CD4-positive, alpha-beta T cell treated with Interleukin-17A for 1 hour (primary cell): Measurements from ENCODE around the gene METTL9.
A peak's percentile ranks its signal among the peaks of the same experiment; 100 is the strongest.
"Not testable (repeated sequence)": the region's sequence is repeated elsewhere in the genome, so short reads cannot be mapped to it uniquely, and the experiment has no call there.

Experiments
- DNase-seq: peaks from one replicate; pipeline ENCODE4 v3.0.0-alpha.2; 2020

Gene METTL9

DNA sequence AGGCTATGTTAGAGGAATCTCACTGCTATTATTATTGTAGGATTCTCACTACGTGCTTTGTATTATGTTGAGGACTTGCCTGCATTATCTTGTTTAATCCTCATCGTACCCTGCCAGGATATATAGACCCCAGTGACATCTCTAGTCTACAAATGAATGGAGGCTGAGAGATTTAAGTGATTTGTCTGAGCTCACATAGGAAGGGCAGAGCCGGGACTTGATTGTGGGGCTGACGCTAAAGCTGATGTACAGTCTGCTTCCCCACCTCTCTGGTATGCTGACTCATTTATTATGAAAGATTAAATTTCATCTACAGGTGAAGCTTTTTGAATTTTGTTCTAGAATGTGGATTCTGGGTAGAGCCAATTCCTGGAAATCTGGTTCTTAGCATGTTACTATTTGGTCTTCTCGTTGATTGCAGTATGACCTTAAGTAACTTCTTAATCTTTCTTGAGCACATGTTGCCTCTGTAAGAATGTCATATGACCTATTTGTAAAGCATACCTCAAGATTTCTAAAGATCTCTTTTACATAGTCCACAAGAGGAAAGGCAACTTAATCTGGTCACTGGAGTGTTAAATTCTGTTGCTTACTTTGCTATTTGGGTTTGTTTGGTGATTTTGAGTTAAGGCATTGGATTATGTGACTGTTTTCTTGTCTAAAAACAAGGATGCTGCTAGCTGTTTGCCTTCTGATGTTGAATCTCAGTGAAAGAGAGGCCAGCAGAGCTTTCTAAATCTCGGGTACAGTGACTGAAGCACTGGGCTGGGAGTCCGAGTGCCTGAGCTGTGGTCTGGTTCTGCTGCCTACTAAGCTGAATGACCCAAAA, 12.4 kb downstream of the METTL9 start:
- DNase-seq: no peak

DNA sequence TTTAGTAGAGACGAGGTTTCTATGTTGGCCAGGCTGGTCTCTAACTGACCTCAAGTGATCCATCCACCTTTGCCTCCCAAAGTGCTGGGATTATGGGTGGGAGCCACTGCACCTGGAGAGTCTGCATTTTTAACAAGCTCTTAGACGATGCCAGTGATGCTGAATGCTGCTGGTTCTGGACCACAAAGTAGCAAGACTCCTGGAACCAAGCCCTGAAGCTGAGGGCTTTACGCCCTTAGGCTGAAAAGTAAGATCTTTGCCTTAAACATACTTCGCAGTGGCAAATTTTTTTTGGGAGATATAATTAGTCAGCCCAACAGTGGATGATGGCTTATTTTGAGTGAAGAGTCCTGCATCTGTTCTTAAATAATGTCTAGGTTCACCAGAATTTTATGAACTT, 14.0 kb downstream of the METTL9 start:
- no peak for DNase-seq

DNA sequence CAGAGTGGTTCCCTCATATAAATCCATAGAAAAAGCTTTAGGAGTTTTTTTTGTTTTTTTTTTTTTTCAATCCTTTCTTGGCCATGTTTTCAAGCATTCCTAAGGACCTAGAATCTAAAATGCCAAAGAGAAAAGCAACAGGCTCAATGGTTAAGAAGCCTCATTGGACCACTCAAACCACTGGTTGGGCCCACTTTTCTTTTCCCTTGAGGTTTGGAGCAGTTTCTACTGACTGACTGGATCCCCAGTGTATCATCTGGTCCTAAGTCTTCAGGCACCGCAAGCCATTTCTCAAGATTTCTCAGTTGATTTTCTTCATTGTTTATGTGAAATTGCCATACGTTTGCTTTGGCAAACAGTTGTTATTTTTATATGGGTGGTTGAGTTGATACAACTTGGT, 14.4 kb downstream of the METTL9 start:
- DNase-seq: no peak

DNA sequence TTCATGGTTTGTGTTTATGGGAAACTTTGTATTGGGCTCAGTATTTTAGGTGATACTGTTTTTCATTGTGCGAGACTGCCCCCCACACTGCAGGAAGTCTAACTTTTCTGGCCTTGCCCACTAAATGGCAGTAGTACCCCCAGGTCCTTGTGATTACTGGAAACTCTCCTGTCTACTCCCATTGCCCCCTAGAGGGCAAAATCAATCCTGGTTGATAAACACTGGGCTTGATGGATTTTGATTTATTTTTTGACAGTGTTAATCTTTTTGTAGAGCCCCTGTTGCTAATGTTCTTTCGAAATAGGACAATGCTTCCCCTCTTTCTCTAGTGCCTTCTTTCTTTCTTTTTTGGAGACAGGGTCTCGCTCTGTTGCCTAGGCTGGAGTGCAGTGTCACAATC, 15.5 kb downstream of the METTL9 start:
- DNase-seq: no peak

DNA sequence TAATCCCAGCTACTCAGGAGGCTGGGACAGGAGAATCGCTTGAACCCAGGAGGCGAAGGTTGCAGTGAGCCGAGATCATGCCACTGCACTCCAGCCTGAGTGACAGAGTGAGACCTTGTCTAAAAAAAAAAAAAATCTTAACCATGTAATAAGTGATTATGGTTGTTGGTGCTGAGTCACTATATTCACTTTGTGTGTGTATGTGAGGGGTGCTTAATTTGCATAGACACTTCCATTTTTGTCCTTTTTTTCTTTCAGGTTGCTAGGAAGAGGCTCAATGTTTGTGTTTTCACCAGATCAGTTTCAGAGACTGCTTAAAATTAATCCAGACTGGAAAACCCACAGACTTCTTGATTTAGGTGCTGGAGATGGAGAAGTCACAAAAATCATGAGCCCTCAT, 18.2 kb downstream of the METTL9 start:
- no peak for DNase-seq

DNA sequence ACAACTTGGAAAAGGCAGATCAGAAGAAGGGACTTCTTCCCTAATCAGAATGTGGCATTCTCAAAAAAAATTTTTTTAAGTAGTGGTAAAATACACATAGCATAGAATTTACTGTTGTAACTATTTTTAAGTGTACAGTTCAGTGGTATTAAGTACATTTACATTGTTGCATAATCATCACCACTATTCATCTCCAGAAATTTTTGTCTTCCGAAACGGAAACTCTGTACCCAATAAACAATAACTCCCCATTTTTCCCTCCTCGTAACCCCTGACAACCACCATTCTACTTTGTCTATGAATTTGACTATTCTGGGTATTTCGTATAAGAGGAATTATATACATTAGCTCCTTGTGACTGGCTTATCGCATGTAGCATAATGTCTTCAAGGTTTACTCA, 18.9 kb downstream of the METTL9 start:
- DNase-seq: no peak

DNA sequence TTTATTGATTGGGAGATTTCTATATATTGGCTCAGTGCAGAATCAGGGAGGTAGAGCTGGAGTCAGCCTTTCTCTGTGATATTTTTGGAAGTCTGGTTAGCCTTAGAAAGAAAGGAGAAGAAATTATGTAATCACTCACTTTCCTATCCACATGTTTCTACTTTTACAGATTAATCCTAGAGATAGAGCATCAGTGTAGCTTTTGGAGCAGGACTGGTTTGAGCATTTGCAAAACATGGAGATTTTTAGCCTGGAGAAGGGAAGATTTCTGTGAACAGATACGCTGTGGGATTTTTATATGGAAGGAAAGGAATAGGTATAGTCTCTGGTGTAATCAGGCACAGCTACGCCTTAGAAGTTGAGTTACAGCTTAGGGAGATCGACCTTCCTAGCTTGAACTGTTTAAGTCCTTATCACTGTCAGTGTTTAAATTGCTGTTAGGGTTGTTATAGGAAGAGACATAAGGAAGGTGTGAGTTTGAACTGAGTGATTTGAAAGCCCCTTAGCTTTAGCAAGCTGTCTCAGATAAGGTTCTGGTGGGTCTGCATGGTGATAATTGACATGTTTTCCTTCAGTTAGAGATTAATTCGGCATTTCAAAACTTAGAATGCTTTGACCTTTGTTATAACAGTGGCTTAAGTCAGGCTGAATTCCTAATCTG, 20.5 kb downstream of the METTL9 start:
- no peak for DNase-seq

DNA sequence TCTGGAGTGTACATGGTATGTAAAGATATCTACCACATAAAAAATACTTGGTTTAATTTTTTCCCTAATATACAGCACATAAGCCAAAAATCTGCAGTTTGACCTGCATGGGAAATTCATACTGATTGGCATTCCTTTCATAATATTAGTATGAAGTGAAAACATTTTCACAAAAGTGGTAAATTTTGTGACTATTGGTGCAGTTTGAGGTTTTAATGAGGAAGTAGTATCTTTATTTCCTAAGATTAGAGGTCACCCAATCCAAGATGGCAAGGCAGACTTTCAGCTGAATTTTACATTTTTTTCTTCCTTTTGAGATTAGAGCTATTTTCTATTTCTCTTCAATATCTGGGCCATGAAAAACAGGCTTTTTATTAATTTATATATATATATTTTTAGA, 21.2 kb downstream of the METTL9 start:
- DNase-seq: no peak

DNA sequence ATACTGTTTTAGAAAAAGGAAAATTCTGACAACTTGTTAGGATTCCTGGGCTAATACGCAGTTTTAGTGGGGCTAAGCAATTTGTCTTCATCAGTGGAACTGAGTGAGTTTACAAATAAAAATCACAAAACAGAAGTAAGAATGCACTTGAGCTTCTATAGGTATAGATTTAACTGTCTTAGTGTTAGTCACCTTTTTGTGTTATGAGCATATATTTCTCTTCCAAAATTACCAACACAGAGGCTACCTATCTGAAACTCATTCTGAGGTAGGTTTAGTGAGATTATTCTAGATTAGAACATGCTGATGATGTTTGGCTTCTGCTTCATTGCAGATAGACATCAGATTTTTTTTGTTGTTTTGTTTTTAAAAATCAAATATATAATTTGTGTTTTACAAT, 23.2 kb downstream of the METTL9 start:
- no peak for DNase-seq

DNA sequence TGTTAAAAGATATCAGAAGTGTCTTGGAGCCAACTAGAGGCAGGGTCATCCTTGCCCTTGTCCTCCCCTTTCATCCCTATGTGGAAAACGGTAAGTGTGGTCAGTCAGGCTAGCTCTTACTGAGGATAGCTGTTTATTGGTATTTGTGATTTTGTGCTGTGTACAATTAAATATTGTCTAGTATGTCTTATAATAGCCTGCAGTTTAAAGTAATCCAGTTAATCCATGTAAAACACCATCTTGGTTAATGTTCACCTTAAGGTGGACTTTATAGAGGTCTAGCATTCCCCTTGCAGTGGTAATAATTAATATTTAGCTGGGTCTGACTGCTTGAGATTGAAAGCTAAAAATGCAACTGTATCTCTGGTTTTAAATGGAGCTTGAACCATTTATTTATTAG, 25.6 kb downstream of the METTL9 start:
- no peak for DNase-seq

DNA sequence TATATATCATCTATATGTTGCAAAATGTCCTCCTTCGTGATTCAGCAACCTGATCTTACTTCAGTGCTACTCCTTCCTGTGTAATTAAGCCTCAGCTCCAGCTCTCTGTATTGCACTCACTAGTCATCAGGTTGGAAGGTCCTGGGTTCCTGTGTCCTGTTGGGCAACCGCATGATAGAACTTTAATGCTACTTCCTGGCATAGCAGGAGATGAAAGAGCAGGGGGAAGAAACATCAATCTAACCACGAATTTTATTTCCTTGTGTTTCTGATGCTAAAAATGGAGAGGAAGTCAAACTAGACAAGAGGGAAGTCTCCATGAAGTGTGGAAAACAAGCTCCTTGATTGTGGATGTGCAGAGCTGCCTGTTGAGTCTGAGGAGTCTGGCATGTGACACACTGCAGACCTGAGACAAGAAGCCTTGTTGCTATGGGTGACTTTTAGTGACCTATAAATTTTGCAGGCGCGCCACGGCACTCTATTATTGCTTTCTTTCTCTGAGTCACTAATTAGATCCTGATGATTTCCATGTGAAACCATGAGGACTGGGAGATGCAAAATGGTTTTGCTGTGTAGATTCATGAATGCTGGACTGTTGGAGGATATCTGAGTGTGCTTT, 27.4 kb downstream of the METTL9 start:
- DNase-seq: peak; percentile 52

DNA sequence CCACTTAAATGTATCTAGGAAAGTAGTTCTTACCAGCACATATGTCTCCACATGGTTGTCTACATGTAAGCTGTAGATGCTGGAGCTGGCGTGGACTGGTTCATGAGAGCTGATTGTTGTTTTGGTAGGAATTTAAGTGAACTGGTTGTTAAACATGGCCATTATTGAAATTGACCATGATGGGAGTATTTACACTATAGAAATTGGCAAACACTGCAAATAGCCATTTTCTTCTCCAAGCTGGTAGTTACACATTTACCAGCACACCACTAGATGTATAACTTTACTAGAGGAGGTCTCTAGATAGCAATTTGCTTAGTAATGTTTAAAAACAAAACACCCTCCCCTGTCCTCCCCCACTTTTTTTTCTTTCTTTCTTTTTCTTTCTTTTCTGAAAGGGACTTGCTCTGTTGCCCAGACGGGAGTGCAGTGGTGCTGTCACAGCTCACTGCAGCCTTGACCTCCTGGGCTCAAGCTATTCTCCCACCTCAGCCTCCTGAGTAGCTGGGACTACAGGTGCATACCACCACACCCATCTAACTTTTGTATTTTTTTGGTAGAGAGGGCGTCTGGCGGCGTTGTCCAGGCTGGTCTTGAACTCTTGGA, 28.8 kb downstream of the METTL9 start:
- DNase-seq: no peak

DNA sequence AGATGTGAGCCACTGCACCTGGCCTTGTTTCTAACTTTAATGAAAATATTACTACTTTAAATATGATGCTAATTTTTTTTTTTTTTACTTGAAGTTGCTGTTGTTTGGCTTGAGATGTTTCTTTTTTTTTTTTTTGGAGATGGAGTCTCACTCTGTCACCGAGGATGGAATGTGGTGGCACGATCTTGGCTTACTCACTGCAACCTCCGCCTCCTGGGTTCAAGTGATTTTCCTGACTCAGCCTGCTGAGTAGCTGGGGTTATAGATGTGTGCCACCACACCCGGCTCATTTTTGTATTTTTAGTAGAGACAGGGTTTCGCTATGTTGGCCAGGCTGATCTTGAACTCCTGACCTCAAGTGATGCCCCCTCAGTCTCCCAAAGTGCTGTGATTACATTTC, 29.4 kb downstream of the METTL9 start:
- no peak for DNase-seq

DNA sequence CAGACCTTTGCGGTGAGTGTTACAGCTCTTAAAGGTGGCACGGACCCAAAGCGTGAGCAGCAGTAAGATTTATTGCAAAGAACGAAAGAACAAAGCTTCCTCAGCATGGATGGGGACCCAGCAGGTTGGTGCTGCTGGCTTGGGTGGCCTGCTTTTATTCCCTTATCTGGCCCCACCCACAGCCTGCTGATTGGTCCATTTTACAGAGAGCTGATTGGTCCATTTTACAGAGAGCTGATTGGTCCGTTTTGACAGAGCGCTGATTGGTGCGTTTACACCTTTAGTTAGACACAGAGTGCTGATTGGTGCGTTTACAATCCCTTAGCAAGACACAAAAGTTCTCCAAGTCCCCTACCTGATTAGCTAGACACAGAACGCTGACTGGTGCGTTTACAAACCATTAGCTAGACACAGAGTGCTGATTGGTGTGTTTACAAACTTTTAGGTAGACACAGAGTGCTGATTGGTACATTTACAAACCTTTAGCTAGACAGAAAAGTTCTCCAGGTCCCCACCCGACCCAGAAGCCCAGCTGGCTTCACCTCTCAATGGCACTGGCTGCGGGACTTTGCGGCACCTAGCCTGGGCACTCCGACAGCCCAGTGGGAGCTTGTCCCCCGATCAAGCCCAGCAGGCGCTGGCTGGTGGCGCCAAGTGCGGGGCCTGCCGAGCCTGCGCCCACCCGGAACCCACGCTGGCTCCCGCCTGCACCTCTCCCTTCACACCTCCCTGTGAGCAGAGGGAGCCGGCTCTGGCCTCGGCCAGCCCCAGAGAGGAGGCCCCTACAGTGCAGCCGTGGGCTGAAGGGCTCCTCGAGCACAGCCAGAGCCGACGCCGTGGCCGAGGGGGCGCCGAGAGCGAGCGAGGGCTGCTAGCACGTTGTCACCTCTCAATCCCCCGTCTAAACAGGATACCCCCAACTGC, 30.5 kb downstream of the METTL9 start:
- DNase-seq: not testable (repeated sequence)

DNA sequence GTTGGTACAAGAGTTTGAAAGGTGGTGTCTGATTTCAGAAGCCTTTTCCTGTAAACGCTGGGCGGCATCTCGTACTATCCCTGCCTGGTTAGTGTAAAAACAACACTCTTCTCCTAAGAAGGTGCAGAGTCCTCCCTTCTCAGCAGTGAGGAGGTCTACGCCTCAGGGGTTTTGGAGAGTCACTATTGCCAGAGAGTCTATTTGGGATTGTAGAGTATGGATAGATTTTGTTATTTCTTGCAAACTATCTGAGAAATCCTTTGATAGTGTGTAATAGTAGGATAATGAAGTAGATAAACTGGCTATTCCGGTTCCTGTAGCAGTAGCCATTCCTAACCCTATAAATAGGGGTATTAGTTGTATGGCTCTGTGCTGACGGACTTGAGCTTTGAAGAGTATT, 31.5 kb downstream of the METTL9 start:
- DNase-seq: not testable (repeated sequence)

DNA sequence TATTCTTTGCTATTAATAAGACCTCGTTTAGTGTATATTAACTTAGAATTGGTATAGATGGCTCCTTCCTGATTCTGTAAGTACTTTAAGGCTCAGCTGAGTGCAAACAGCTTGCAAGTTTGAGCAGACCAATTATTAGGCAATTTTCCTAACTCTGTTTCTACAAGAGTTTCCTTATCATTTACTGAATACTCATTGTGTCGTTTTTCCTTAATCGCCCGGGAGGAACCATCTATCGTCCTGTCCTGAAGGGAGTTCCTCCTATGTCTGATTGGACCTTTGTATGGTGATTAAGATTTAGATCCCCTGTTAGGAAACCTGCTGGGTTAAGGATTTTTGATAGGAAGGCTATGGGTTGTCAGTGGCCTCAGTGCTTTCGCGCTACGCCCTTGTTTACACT, 32.0 kb downstream of the METTL9 start:
- DNase-seq: not testable (repeated sequence)

DNA sequence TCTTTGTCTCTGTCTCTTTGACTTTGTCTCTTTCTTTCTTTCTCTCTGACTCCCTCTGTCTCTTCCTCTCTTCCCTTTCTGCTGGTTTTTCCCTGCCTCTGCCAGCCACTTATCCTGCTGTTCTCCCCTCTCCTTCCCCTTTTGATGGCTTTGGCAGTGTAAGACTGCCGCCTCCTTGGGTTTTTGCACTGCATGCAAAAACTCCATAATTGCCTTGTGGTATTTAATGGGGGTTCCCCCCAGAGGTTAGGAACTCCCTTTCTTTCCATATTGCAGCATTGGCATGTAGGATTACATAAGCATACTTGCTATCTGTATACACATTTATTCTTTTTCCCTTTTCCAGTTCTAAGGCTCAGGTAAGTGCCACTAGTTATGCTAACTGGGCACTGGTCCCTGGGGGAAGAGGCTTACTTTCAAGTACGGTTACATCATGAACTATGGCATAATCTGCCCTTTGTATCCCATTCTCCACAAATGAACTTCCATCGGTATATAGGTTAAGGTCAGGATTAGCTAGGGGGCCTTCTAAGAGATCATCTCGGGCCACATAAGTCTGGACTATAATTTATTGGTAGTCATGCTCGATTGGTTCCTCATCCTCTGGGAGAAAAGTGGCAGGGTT, 32.7 kb downstream of the METTL9 start:
- DNase-seq: not testable (repeated sequence)

DNA sequence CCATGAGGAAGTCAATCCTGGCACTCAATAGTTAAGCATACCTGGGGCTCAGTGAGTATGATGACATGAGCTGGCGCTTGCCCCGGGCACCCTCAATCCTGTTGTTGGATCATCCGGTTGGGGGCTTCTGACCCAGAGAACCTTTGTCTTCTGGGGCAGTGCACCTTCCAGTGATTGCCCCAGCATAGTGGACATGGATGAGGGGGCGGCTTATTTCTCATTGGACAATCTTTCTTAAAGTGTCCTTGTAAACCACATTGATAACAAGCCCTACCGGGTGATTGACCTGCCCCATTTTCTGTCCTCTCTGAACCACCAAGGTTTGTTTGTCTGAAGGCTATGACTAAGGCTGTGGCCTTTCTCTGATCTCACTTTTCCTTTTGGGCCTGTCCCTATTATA, 34.8 kb downstream of the METTL9 start:
- DNase-seq: no peak

DNA sequence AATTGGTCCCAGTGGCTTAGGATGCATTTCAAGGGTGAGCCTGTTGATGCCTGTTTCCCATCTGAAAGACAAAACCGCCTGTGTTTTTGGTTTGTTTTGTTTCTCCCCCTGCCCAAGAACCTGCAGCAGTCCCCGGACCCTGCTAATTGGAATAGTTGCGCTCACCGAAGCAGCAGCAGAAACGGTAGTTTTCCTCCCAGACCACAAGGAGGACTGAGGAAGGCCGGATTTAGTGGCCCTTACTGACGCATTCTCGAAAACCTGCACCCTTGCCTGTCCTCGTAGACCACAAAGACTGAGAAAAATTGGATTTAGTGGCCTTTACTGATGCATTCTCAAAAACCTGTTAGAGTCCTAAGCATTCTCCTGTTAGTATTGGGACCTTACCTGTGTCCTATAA, 36.3 kb downstream of the METTL9 start:
- not testable (repeated sequence) for DNase-seq

DNA sequence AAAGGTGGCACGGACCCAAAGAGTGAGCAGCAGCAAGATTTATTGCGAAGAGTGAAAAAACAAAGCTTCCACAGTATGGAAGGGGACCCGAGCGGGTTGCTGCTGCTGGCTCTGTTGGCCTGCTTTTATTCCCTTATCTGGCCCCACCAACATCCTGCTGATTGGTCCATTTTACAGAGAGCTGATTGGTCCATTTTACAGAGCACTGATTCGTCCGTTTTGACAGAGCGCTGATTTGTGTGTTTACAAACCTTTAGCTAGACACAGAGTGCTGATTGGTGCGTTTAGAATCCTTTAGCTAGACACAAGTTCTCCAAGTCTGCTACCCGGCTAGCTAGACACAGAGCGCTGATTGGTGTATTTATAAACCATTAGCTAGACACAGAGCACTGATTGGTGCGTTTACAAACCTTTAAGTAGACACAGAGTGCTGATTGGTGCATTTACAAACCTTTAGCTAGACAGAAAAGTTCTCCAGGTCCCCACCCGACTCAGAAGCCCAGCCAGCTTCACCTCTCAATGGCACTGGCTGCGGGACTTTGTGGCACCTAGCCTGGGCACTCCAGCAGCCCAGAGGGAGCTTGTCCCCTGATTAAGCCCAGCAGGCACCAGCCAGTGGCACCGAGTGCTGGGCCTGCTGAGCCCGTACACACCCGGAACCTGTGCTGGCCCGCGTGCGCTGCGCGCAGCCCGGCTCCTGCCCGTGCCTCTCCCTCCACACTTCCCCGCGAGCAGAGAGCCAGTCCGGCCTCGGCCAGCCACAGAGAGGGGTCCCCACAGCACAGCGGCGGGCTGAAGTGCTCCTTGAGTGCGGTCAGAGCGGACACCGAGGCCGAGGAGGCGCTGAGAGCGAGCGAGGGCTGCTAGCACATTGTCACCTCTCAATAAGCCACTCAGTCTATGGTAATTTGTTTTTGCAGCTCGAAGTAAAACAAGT, 37.9 kb downstream of the METTL9 start:
- DNase-seq: no peak

DNA sequence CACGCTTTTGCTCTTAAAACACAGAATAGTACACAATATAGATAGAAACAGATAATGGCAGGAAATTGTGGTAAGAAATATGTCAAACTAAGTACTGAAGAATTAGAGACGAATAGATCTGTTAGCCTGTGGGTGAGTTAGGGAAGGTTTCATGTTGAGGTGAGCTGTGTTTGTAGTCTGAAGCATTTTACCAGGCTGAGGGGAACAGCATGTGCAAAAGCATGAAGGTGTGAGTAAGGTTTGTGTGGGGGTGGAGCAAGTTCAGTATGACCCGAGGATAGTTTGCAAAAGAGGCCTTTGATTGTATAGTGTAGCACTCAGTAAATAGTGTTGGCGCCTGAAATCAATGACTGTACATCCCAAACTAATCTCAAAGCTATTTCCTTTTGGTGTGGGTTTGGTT, 39.2 kb downstream of the METTL9 start:
- DNase-seq: peak; percentile 47
